ENCODE results near the gene NPR2. TPM values are rescaled to one million over a fixed set of nuclear protein-coding genes. Genes with fewer than 3 reads are reported as not detected.
A peak's percentile ranks its signal among the peaks of the same experiment; 100 is the strongest.

NPR2 gene
- total and polyA plus RNA-seq, 4 donors, result 6.2 to 16.1 (median 13.5) TPM

GRCh38 chr9:35750256-35750531 lies 41.2 kb upstream of the NPR2 start:
- TF ChIP-seq CTCF (IDR thresholded peaks at IDR 0.05; ENCODE audit: control extremely low read depth, extremely low read depth), result no peak
- Histone ChIP-seq H3K27ac (ENCODE audit: low read depth in 1 of 2, low read length in 1 of 2) (peak overlapping the region; percentile 94 to 99), H3K9me3 (ENCODE audit: control insufficient read depth in 4 of 4, insufficient read depth in 3 of 4, low read length in 3 of 4) (no peaks in the 10 kb centered on the region), H3K4me1 (ENCODE audit: control insufficient read depth in 5 of 5, insufficient read depth in 5 of 5, low read length in 5 of 5) (peaks cover 4 to 34% (median 26%) of the 10 kb centered on the region in 5 donors), H3K27me3 (ENCODE audit: control insufficient read depth in 3 of 3, insufficient read depth in 3 of 3, low read length in 2 of 3) (no peaks in the 10 kb centered on the region), H3K4me3 (no peak overlapping the region), H3K36me3 (ENCODE audit: control insufficient read depth in 4 of 4, insufficient read depth in 4 of 4, low read length in 4 of 4) (peaks cover 10 to 42% (median 37%) of the 10 kb centered on the region in 4 donors), H3K9ac (ENCODE audit: insufficient read depth in 1 of 2, low read length in 2 of 2) (peak overlapping the region; percentile 67 to 75)
- DNase-seq (no peak), ATAC-seq (ENCODE audit: insufficient read depth, low FRiP score) (no peak)
- WGBS, 2 donors, result 61 to 69% methylated on average over 4 of the region's 4 CpGs

- Histone ChIP-seq H3K9me3 (ENCODE audit: control insufficient read depth in 4 of 4, insufficient read depth in 3 of 4, low read length in 3 of 4) (no peaks in the 10 kb centered on the region), H3K9ac (ENCODE audit: insufficient read depth in 1 of 2, low read length in 2 of 2) (no peak overlapping the region), H3K4me3 (no peak overlapping the region), H3K27me3 (ENCODE audit: control insufficient read depth in 3 of 3, insufficient read depth in 3 of 3, low read length in 2 of 3) (no peaks in the 10 kb centered on the region), H3K36me3 (ENCODE audit: control insufficient read depth in 4 of 4, insufficient read depth in 4 of 4, low read length in 4 of 4) (peaks cover 10 to 42% (median 37%) of the 10 kb centered on the region in 4 donors), H3K27ac (ENCODE audit: low read depth in 1 of 2, low read length in 1 of 2) (no peak overlapping the region), H3K4me1 (ENCODE audit: control insufficient read depth in 5 of 5, insufficient read depth in 5 of 5, low read length in 5 of 5) (peaks cover 0 to 26% (median 13%) of the 10 kb centered on the region in 5 donors)
- no peak for TF ChIP-seq CTCF (IDR thresholded peaks at IDR 0.05; ENCODE audit: control extremely low read depth, extremely low read depth)
- DNase-seq (no peak), ATAC-seq (ENCODE audit: insufficient read depth, low FRiP score) (no peak)
- 90 to 95% methylated on average over 5 of the region's 5 CpGs for WGBS, 2 donors
Observed at GRCh38 chr9:35753466-35753865, 37.9 kb upstream of the NPR2 start.

- Histone ChIP-seq H3K9ac (ENCODE audit: insufficient read depth in 1 of 2, low read length in 2 of 2) (no peak within 1 kb of the TSS), H3K36me3 (ENCODE audit: control insufficient read depth in 4 of 4, insufficient read depth in 4 of 4, low read length in 4 of 4) (peaks cover 10 to 42% (median 37%) of the 10 kb centered on the region in 4 donors), H3K27me3 (ENCODE audit: control insufficient read depth in 3 of 3, insufficient read depth in 3 of 3, low read length in 2 of 3) (no peaks in the 10 kb centered on the region), H3K4me1 (ENCODE audit: control insufficient read depth in 5 of 5, insufficient read depth in 5 of 5, low read length in 5 of 5) (peaks cover 0 to 31% (median 13%) of the 10 kb centered on the region in 5 donors), H3K27ac (ENCODE audit: low read depth in 1 of 2, low read length in 1 of 2) (peak within 1 kb of the TSS in 1 of 2 donors; percentile 51), H3K9me3 (ENCODE audit: control insufficient read depth in 4 of 4, insufficient read depth in 3 of 4, low read length in 3 of 4) (no peaks in the 10 kb centered on the region), H3K4me3 (no peak within 1 kb of the TSS)
- DNase-seq (no peak), ATAC-seq (ENCODE audit: insufficient read depth, low FRiP score) (no peak)
- 48 to 55% methylated on average over 3 of the region's 3 CpGs for WGBS, 2 donors
- no peak for TF ChIP-seq CTCF (IDR thresholded peaks at IDR 0.05; ENCODE audit: control extremely low read depth, extremely low read depth)
Observed at GRCh38 chr9:35754264-35754663, 37.1 kb upstream of the NPR2 start, which contains the start of gene MSMP. Gene MSMP (minus strand): TSS chr9:35754276. CDS start chr9:35754129, 147 bp downstream.

- H3K27me3 ChIP-seq (ENCODE audit: control insufficient read depth in 3 of 3, insufficient read depth in 3 of 3, low read length in 2 of 3), result no peaks in the 10 kb centered on the region
- no peak for DNase-seq
- peaks cover 0 to 26% (median 13%) of the 10 kb centered on the region in 5 donors for H3K4me1 ChIP-seq (ENCODE audit: control insufficient read depth in 5 of 5, insufficient read depth in 5 of 5, low read length in 5 of 5)
- no peak for ATAC-seq (ENCODE audit: insufficient read depth, low FRiP score)
- no peaks in the 10 kb centered on the region for H3K9me3 ChIP-seq (ENCODE audit: control insufficient read depth in 4 of 4, insufficient read depth in 3 of 4, low read length in 3 of 4)
- 89 to 95% methylated on average over 4 of the region's 4 CpGs for WGBS, 2 donors
- no peak overlapping the region for H3K9ac ChIP-seq (ENCODE audit: insufficient read depth in 1 of 2, low read length in 2 of 2)
- TF ChIP-seq CTCF (IDR thresholded peaks at IDR 0.05; ENCODE audit: control extremely low read depth, extremely low read depth), result no peak
- peaks cover 10 to 42% (median 37%) of the 10 kb centered on the region in 4 donors for H3K36me3 ChIP-seq (ENCODE audit: control insufficient read depth in 4 of 4, insufficient read depth in 4 of 4, low read length in 4 of 4)
- H3K4me3 ChIP-seq, result no peak overlapping the region
- no peak overlapping the region for H3K27ac ChIP-seq (ENCODE audit: low read depth in 1 of 2, low read length in 1 of 2)
Observed at GRCh38 chr9:35755071-35755470, 36.3 kb upstream of the NPR2 start.

All from lung (tissue), 12 donors.